Measurements from ENCODE around the gene FBP2.
"Not testable (repeated sequence)": the region's sequence is repeated elsewhere in the genome, so short reads cannot be mapped to it uniquely, and the experiment has no call there.

FBP2 gene

GRCh38 chr9:94553029-94553938 is 40.3 kb downstream of the FBP2 start:
- no peaks in the 10 kb centered on the region for H3F3A ChIP-seq (ENCODE audit: insufficient read depth)

GRCh38 chr9:94545940-94546339 is 47.7 kb downstream of the FBP2 start:
- H3K4me3 ChIP-seq (ENCODE audit: insufficient read depth, low read length, poor library complexity, severe bottlenecking) = no peak overlapping the region
- H3K27ac ChIP-seq (ENCODE audit: low read depth, low read length) = no peak overlapping the region
- no peaks in the 10 kb centered on the region for H4K20me1 ChIP-seq (ENCODE audit: low read depth, low read length)
- no peaks in the 10 kb centered on the region for H3F3A ChIP-seq (ENCODE audit: insufficient read depth)
- H3K27me3 ChIP-seq (ENCODE audit: low read length) = no peaks in the 10 kb centered on the region
- no peak overlapping the region for H2AFZ ChIP-seq (ENCODE audit: low read depth, low read length, severe bottlenecking)
- H3K4me2 ChIP-seq (ENCODE audit: low read depth, low read length, poor library complexity, severe bottlenecking) = no peak overlapping the region
- TF ChIP-seq CTCF (IDR thresholded peaks at IDR 0.05; ENCODE audit: insufficient read depth, low read length, poor library complexity, severe bottlenecking) (no peak), EZH2phosphoT487 (conservative IDR thresholded peaks at IDR 0.05; ENCODE audit: low read length) (no peak)
- H3K9me3 ChIP-seq (ENCODE audit: insufficient read depth, low read length) = no peaks in the 10 kb centered on the region
- no peaks in the 10 kb centered on the region for H3K9me2 ChIP-seq (replicated peaks; ENCODE audit: insufficient read depth, low read length)
- H3K9ac ChIP-seq (ENCODE audit: low read length) = no peak overlapping the region
- no peaks in the 10 kb centered on the region for H3K79me2 ChIP-seq (ENCODE audit: insufficient read depth, low read length)
- no peaks in the 10 kb centered on the region for H3K36me3 ChIP-seq (ENCODE audit: low read length)

More at GRCh38 chr9:94553029-94553938, 40.3 kb downstream of the FBP2 start:
- no peak overlapping the region for H3K9ac ChIP-seq (ENCODE audit: low read length)
- H3K27me3 ChIP-seq (ENCODE audit: low read length) = no peaks in the 10 kb centered on the region
- H4K20me1 ChIP-seq (ENCODE audit: low read depth, low read length) = no peaks in the 10 kb centered on the region
- H3K9me2 ChIP-seq (replicated peaks; ENCODE audit: insufficient read depth, low read length) = no peaks in the 10 kb centered on the region
- H3K36me3 ChIP-seq (ENCODE audit: low read length) = no peaks in the 10 kb centered on the region
- no peak overlapping the region for H3K4me3 ChIP-seq (ENCODE audit: insufficient read depth, low read length, poor library complexity, severe bottlenecking)
- no peaks in the 10 kb centered on the region for H3K79me2 ChIP-seq (ENCODE audit: insufficient read depth, low read length)
- TF ChIP-seq CTCF (IDR thresholded peaks at IDR 0.05; ENCODE audit: insufficient read depth, low read length, poor library complexity, severe bottlenecking) = no peak
- TF ChIP-seq EZH2phosphoT487 (conservative IDR thresholded peaks at IDR 0.05; ENCODE audit: low read length) = no peak
- no peak overlapping the region for H3K4me2 ChIP-seq (ENCODE audit: low read depth, low read length, poor library complexity, severe bottlenecking)
- H3K27ac ChIP-seq (ENCODE audit: low read depth, low read length) = no peak overlapping the region
- H2AFZ ChIP-seq (ENCODE audit: low read depth, low read length, severe bottlenecking) = no peak overlapping the region
- H3K9me3 ChIP-seq (ENCODE audit: insufficient read depth, low read length) = no peaks in the 10 kb centered on the region

GRCh38 chr9:94544335-94544734 is 49.3 kb downstream of the FBP2 start:
- H3K36me3 ChIP-seq (ENCODE audit: low read length); H3K27me3 ChIP-seq (ENCODE audit: low read length); H3K9ac ChIP-seq (ENCODE audit: low read length); H3K27ac ChIP-seq (ENCODE audit: low read depth, low read length); H4K20me1 ChIP-seq (ENCODE audit: low read depth, low read length); H3K4me3 ChIP-seq (ENCODE audit: insufficient read depth, low read length, poor library complexity, severe bottlenecking); H3K9me3 ChIP-seq (ENCODE audit: insufficient read depth, low read length); H2AFZ ChIP-seq (ENCODE audit: low read depth, low read length, severe bottlenecking); H3F3A ChIP-seq (ENCODE audit: insufficient read depth); H3K4me2 ChIP-seq (ENCODE audit: low read depth, low read length, poor library complexity, severe bottlenecking); H3K79me2 ChIP-seq (ENCODE audit: insufficient read depth, low read length); H3K9me2 ChIP-seq (replicated peaks; ENCODE audit: insufficient read depth, low read length): not testable (repeated sequence)

DNA sequence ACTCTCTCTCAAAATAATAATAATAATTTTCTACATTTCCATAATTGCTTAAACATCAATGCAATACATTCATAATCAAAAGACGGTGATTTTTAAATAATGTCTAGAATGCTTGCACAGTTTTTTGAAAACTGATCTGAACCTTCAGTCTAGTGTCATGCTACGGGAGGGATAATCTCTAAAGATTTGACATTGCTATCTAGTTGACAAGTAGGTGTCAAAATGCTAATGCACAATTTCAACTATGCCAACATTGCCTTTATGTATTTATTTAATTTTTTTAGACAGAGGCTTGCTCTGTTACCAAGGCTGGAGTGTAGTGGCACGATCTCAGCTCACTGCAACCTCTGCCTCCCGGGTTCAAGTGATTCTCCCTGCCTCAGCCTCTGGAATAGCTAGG is 54.7 kb downstream of the FBP2 start:
- H3K4me2 ChIP-seq (ENCODE audit: low read depth, low read length, poor library complexity, severe bottlenecking) = no peak overlapping the region
- no peaks in the 10 kb centered on the region for H4K20me1 ChIP-seq (ENCODE audit: low read depth, low read length)
- no peaks in the 10 kb centered on the region for H3K36me3 ChIP-seq (ENCODE audit: low read length)
- no peaks in the 10 kb centered on the region for H3K27me3 ChIP-seq (ENCODE audit: low read length)
- no peak overlapping the region for H3K27ac ChIP-seq (ENCODE audit: low read depth, low read length)
- no peaks in the 10 kb centered on the region for H3K9me3 ChIP-seq (ENCODE audit: insufficient read depth, low read length)
- no peaks in the 10 kb centered on the region for H3K9me2 ChIP-seq (replicated peaks; ENCODE audit: insufficient read depth, low read length)
- no peak for TF ChIP-seq CTCF (IDR thresholded peaks at IDR 0.05; ENCODE audit: insufficient read depth, low read length, poor library complexity, severe bottlenecking)
- TF ChIP-seq EZH2phosphoT487 (conservative IDR thresholded peaks at IDR 0.05; ENCODE audit: low read length) = no peak
- H3F3A ChIP-seq (ENCODE audit: insufficient read depth) = no peaks in the 10 kb centered on the region
- no peaks in the 10 kb centered on the region for H3K79me2 ChIP-seq (ENCODE audit: insufficient read depth, low read length)
- no peak overlapping the region for H2AFZ ChIP-seq (ENCODE audit: low read depth, low read length, severe bottlenecking)
- H3K9ac ChIP-seq (ENCODE audit: low read length) = no peak overlapping the region
- no peak overlapping the region for H3K4me3 ChIP-seq (ENCODE audit: insufficient read depth, low read length, poor library complexity, severe bottlenecking)

All from SU-DHL-6 (cell line).